SU-DHL-6 (cell line): ENCODE results near the gene SNTG2.
"Not testable (repeated sequence)": the region's sequence is repeated elsewhere in the genome, so short reads cannot be mapped to it uniquely, and the experiment has no call there.

ENCODE experiments used
- EZH2phosphoT487 ChIP-seq: fragments of 200-600 bp; sonication (generic), shearing (Covaris generic); conservative IDR thresholded peaks from 2 replicates; pipeline ENCODE4 v1.6.1; 2018; ENCODE audit warnings: mild to moderate bottlenecking, antibody characterized with exemption, low read length, moderate library complexity, mixed read lengths
- TF ChIP-seq, protein P1 (sequence below): fragments of 200-600 bp; sonication (generic); IDR thresholded peaks from one replicate; pipeline ENCODE4 v1.5.1; 2017; ENCODE audit warnings: antibody characterized with exemption, mild to moderate bottlenecking, low read length, moderate library complexity; ENCODE audit not compliant: insufficient read depth, poor library complexity, severe bottlenecking

DNA sequence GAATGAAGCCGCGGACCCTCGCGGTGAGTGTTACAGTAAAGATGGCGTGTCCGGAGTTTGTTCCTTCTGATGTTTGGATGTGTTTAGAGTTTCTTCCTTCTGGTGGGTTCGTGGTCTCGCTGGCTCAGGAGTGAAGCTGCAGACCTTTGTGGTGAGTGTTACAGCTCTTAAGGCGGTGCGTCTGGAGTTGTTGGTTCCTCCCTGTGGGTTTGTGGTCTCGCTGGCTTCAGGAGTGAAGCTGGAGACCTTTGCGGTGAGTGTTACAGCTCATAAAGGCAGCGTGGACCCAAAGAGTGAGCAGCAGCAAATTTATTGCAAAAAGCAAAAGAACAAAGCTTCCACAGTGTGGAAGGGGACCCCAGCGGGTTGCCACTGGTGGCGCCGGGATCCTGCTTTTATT is 183.2 kb downstream of the SNTG2 start:
- TF ChIP-seq, protein P1, sequence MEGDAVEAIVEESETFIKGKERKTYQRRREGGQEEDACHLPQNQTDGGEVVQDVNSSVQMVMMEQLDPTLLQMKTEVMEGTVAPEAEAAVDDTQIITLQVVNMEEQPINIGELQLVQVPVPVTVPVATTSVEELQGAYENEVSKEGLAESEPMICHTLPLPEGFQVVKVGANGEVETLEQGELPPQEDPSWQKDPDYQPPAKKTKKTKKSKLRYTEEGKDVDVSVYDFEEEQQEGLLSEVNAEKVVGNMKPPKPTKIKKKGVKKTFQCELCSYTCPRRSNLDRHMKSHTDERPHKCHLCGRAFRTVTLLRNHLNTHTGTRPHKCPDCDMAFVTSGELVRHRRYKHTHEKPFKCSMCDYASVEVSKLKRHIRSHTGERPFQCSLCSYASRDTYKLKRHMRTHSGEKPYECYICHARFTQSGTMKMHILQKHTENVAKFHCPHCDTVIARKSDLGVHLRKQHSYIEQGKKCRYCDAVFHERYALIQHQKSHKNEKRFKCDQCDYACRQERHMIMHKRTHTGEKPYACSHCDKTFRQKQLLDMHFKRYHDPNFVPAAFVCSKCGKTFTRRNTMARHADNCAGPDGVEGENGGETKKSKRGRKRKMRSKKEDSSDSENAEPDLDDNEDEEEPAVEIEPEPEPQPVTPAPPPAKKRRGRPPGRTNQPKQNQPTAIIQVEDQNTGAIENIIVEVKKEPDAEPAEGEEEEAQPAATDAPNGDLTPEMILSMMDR, result not testable (repeated sequence)
- not testable (repeated sequence) for TF ChIP-seq EZH2phosphoT487
